ENCODE results near the gene FGF23.
"Not testable (repeated sequence)": the region's sequence is repeated elsewhere in the genome, so short reads cannot be mapped to it uniquely, and the experiment has no call there.

The FGF23 gene

DNA sequence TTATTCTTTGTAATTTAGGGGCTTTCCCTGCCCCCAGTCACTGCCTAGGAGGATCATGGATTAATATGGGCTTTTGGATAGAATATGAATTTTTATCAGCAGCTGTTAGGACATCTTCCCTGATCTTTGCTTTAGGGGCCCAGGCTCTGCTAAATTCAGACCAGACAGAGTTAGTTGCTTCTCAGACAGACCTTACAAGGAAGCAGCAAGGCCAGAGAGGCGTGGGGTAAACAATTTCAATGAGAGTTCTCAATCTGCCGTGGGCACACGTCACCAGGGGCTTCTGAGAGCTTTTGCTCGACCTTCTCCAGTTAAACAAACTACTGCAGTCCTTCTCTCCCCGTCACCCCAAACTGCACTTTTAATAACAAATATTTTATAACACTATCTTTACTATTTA, 38.4 kb upstream of the FGF23 start:
- no peak for DNase-seq (ENCODE audit: extremely low read depth, low read depth)
- TF ChIP-seq, protein P1, sequence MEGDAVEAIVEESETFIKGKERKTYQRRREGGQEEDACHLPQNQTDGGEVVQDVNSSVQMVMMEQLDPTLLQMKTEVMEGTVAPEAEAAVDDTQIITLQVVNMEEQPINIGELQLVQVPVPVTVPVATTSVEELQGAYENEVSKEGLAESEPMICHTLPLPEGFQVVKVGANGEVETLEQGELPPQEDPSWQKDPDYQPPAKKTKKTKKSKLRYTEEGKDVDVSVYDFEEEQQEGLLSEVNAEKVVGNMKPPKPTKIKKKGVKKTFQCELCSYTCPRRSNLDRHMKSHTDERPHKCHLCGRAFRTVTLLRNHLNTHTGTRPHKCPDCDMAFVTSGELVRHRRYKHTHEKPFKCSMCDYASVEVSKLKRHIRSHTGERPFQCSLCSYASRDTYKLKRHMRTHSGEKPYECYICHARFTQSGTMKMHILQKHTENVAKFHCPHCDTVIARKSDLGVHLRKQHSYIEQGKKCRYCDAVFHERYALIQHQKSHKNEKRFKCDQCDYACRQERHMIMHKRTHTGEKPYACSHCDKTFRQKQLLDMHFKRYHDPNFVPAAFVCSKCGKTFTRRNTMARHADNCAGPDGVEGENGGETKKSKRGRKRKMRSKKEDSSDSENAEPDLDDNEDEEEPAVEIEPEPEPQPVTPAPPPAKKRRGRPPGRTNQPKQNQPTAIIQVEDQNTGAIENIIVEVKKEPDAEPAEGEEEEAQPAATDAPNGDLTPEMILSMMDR (IDR thresholded peaks at IDR 0.05; ENCODE audit: low read depth, low read length), result no peak

DNA sequence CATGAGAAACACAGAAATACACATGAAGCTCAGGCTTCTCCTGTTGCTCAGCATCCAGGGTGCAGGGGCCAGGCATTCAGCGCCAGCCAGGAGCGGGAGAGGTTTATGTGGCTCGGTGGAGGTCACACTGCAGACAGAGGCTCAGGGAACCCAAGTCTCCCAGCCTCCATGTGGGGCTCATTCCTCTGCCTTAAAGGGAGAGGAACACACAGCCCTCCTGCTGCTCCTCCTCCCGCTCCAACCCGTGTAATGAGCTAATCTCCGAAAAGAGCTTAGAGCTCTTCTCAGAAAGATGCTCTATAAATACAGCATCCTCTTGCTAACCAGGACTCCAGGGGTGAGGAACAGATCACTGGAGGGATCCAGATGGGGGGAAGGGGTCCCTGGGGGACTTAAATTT, 37.9 kb upstream of the FGF23 start:
- DNase-seq (ENCODE audit: extremely low read depth, low read depth), result no peak

DNA sequence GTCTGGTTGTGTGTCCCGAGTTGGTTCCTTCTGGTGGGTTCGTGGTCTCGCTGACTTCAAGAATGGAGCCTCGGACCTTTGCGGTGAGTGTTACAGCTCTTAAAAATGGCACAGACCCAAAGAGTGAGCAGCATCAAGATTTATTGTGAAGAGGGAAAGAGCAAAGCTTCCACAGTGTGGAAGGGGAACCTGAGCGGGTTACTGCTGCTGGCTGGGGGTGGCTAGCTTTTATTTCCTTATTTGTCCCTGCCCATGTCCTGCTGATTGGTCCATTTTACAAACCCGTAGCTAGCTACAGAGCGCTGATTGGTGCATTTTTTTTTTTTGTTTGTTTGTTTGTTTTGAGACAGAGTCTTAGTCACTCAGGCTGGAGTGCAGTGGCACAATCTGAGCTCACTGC, 36.8 kb upstream of the FGF23 start:
- TF ChIP-seq, protein P1 (IDR thresholded peaks at IDR 0.05; ENCODE audit: low read depth, low read length), result no peak
- no peak for DNase-seq (ENCODE audit: extremely low read depth, low read depth)

More for the DNA sequence above, 37.9 kb upstream of the FGF23 start:
- TF ChIP-seq, protein P1 (IDR thresholded peaks at IDR 0.05; ENCODE audit: low read depth, low read length), result no peak

DNA sequence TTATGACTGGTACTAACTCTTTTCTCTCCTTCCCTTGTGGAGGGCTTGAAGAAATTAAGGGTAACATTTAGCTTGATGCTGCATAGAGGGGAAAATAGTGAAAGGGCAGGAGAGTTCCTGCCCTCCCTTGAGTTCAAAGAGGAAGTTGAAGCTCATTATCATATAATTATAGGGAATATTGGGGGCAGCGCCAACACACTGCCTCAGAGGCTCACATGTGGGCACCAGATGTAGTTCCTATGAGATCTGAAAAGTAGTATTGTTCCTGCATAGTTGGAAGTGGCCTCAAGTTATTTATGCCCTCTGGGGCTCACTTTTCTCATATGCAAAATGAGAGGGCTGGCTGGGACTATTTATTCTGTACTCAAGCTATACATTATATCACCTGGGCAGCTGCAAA, 33.0 kb upstream of the FGF23 start:
- TF ChIP-seq, protein P1 (IDR thresholded peaks at IDR 0.05; ENCODE audit: low read depth, low read length), result no peak
- no peak for DNase-seq (ENCODE audit: extremely low read depth, low read depth)

DNA sequence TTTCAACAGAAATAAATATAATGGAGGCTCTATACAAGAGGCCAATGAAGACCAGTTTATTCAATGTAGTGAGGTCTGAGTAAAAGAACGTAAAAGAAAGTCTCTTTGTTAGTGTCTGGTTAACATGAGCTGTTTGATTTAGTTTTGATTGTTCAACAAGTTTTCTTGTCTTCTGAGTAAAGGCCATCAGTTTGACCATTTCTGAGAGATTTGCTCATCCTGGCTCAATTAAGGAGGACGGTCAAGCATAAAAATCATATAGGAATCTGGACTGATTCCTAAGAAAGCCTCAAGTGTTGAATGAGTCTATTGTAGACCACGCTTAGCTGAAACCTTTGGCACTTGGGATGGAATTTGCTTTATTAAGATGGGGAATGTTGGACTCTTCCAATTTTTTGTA, 32.5 kb upstream of the FGF23 start:
- TF ChIP-seq, protein P1 (IDR thresholded peaks at IDR 0.05; ENCODE audit: low read depth, low read length), result no peak
- DNase-seq (ENCODE audit: extremely low read depth, low read depth), result no peak

DNA sequence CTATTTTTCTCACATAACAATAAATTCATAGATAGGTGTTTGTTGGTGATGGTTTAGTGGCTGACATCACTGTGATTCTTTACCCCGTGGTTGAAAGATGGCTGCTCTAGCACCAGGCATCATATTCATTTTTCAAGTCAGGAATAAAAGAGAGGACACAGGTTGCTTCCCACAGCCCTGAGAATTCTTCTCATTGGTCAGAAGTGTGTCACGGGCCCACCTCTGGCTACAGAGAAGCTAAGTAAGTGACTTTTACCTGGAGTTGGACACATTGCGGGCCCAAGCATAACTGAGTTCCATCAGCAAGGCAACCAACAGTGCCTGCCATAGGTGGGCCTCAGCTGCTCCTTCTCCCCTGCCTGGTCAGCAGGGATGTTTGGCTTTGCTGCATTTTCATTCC, 27.6 kb upstream of the FGF23 start:
- no peak for DNase-seq (ENCODE audit: extremely low read depth, low read depth)
- TF ChIP-seq, protein P1 (IDR thresholded peaks at IDR 0.05; ENCODE audit: low read depth, low read length), result no peak

DNA sequence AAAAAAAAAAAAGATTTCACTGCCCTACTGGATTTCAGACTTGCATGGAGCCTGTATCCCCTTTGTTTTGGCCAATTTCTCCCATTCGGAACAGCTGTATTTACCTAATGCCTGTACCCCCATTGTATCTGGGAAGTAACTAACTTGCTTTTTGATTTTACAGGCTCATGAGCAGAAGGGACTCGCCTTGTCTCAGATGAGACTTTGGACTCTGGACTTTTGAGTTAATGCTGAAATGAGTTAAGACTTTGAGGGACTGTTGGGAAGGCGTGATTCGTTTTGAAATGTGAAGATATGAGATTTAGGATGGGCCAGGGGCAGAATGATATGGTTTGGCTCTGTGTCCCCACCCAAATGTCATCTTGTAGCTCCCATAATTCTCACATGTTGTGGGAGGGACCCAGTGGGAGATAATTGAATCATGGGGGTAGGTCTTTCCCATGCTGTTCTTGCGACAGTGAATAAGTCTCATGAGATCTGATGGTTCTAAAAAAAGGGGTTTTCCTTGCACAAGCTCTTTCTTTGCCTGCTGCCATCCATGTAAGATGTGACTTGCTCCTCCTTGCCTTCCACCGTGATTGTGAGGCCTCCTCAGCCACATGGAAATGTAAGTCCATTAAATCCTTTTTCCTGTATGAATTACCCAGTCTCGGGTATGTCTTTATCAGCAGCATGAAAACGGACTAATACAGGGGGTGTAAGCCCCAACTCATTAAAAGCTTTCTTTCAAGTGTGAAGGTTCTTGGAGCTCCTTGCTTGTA, 25.5 kb upstream of the FGF23 start:
- DNase-seq (ENCODE audit: extremely low read depth, low read depth), result not testable (repeated sequence)

DNA sequence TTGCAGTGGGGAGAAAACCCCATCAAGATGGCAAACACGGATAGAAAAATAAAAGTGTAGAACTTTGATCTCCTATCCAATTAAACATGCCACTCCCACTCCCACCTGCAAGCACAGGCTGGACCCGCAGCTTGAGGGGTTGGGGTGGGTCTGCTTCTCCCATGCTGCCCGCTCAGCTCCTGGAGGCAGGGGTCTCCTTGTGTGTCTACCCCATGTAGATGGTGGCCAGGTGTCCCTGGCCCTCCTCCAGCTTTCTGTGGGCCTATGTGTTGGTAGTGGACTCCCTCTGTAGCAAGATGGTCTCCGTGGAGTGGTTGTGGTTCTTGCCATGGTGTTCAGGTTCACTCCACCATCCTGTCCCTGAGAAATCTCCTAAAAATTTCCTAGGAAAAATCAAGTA, 23.5 kb upstream of the FGF23 start:
- DNase-seq (ENCODE audit: extremely low read depth, low read depth), result no peak
- TF ChIP-seq, protein P1 (IDR thresholded peaks at IDR 0.05; ENCODE audit: low read depth, low read length), result no peak

Measured in AG09319 (cell line).